Activated CD4-positive, alpha-beta T cell treated with anti-CD3 and anti-CD28 coated beads, Interleukin-2, Interleukin-6, amounts not matched to agents 100 ng/mL and 50 ng/mL, durations not matched to agents 16 hours and 8 hours (primary cell): ENCODE data around the gene CIP2A.

ENCODE experiments used
- DNase-seq: peaks from one replicate; pipeline ENCODE4 v3.0.0-alpha.2; 2020

Gene CIP2A

DNA sequence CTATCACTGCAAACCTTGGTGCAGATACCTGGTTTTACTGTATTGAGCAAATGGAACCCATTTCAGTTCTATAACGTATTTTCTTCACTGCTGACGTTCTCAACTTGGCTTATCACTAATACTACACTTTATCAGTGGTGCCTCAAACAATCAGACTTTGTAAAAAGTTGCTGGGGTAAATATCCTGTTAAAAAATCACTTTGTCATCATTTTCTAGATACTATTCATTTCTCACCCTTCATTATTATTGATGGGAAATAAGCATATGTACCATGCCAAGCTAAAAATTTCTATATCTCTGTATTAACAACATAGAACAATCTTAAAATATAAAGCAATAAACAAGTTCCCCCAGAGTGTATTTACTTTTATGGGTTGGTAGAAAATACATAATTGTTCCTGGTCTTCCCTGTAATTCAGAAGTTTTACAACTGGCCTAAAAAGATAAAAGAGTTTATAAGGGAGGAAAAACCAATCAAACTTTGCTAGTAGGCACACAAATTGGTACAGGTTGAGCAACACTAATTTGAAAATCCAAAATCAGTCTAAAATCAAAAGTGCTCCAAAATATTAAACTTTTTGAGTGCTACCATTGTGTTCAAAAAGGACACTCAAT, 33.2 kb downstream of the CIP2A start:
- DNase-seq: no peak

DNA sequence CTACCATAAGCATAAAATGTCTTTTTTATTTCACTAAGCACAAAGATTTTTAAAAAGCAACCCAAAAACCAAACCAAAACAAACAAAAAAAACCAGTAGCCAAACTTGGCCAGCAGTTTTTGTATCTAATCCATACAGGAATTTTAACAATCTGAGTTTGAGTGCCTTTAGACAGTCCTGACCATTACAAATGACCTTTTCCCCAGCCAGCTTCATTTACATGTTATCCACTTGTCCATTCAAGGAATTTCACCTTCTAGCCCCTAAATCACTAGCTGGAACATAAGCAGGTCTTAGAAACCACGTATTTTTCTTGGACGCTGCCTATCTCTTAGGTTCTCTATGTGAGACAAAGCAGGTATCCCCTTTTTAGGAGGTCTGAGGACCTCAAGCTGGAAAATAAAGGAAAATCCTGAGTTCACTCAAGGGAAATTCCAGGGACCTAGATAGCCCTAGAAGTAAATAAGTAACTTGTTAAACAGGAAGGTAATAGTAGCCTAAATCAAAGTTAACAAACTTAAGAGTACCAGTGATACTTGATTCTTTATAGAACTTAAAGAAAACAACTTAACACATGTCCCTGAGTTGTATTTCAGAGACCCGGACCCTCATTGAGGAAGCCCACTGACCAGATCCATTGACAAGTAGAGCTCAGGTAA, 34.2 kb downstream of the CIP2A start:
- no peak for DNase-seq

DNA sequence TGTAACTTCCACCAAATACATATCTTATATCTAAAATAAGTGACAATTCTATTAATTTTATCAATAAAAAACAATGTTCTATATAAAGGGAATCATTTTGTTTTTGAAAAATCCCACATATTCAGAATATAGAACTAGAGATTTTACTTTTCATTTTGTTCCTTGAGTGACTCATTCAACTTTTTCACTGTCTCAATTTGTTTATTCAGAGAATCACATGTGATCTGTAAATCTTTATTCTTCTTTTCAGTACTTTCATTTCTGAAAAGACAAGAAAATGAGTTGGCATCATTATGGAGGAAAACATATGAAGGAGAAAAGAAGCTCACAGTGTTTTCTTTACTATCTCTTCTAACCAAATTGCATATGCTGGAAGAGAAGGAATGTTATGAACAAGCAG, 35.0 kb downstream of the CIP2A start:
- DNase-seq: no peak

DNA sequence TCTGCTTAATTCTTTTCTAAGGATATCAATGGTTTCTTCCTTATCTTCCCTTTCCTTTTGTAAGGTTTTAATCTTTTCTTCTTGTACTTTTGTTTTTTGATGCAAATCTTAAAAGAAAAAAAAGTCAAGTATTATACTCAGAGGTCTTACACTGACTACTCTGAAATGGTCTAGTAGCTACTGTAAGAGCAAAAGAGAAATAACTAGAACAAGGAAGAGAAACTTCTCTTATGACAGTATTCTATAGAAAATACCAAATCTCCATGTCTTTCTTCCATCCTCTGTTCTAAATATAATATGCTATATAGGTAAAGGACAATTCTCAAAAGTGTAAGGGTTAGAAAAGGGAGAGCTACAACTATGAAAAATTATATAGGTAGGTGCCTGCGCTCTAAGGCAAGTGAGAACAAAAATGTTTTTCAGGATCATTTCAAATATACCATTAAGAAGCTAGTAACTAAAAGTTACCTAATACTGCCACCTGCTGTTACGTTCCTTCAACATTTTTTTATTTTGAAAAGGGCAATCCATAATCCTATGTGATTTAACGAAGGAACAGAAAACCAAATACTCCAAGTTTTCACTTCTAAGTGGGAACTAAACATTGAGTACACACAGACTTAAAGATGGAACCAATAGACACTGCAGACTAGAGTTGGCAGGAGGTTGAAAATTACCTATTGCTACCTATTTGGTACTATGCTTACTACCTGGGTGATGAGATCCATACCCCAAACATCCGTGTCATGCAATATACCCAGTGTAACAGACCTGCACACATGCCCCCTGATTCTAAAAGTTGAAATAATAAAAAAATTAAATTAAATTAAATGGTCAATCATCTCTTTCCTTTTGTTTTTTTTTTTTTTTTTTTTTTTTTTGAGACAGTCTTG, 36.7 kb downstream of the CIP2A start:
- DNase-seq: peak; percentile 27

DNA sequence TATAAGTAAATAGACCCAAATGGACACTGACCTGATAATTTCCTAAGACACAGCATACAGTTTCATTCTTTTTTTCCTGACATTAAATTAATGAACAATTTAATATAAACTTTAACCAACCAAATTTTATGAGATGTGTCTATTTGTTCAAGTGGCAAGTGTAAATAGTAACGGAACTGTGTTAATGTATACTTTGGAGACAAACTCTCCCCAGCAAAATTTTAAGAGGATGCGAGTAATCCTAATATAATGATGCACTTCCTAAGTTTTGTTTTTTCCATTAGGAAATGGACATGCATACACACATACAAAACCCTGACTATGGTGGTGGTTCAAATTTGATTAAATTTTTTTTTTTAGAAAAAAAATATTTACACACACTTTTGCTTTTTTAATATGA, 40.4 kb downstream of the CIP2A start:
- no peak for DNase-seq

DNA sequence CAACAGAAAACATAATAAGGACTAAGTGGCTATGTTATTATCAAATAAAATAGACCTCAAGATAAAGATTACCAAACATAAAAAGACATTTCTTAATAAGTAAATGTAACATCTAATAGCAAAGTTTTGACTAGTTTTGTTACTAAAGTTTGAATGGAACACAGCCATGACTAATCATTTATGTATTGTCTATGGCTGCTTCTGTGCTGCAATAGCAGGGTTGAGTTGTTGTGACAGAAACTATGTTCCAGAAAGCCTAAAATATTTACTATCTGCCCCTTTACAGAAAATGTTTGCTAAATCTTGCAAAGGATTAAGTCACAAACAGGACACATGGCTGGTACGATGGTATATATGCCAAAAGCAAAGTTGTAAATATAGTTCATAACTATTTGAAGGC, 40.9 kb downstream of the CIP2A start:
- DNase-seq: no peak

DNA sequence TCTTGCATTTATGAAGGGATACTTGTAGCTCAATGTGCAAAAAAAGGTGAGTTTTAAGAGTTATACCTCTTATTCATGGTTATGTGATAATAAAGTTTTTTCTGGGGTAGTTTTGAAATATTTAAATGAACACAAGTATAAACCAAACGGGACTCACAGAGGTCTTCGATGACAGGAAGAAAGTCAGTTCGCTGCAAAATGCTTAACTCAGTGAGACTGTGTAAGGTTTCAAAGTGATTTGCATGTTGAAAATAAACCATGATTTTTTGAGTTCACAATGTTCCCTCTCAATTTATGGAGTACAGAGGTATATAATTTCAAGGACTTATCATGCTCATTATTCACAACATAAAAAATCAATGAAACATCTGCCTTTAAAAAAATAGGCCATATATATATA, 42.5 kb downstream of the CIP2A start:
- no peak for DNase-seq

DNA sequence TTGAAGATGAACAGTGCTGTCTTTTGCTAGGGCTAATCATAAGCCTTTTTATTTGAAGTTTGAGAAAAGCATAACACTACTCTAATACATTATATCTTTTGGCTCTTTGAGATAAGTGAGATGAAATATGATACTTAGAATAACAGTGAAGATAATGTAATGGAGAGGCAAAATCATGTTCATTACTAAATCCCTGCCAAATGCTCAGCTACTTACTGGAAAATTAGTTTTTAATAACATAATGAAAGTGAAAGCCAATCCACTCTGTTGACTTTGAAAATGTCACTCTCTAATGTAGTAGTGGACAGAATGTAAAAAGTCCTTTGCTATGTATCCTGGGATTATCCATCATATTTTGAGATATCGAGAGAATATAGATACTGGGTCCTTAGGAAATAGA, 43.0 kb downstream of the CIP2A start:
- no peak for DNase-seq

DNA sequence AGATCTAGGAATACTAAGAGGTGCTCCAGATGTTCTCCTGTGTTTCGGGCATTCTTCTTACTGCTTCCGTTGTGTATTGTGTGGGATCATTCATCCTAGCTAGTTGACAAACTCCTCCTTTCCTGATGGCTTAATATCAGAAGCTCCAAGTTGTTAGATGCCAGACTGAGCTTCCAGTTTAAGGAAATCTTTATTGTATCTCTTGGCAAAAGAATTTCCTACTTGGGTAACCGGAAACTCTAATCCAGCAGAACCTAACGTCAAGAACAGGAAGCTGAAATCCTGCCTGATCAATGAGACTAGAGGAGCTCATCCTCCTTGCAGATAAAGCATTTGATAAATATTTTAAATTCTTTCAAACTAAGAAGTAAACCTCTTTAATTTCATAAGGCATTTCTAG, 51.2 kb downstream of the CIP2A start:
- no peak for DNase-seq

DNA sequence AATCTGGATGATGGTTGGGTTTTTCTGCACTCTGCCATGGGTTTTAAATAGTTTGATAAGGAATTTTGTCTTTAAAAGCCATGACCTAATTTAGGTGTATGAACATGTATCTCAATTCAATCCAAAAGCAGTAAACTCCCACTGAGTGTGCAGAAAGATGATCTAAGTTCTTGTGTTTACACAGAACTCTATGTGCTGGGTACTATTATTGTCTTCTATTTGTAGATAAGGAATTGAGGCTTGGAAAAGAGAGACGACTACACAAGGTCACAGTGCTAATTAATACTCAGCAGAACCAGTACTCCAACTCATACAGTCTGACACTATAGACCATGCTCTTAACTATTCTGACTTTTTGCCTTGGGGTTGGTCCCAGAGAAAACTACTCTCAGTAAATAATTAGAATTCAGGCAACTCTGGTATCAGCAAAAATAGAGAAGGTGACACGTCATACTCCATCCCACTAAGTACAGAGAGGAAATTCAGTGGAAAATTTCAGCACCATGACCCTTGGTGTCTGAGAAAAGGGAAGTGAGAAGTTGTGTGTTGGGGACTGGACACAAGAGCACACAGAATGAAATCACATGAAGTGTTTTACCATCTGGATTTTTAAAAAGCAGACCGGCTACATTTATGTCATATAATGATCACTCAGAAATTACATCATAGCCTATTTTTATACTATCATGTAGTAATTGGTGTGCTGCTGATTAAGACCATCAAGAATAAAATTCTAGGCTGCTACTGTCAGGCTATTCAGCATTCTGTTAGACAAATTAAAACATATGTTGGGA, 60.6 kb downstream of the CIP2A start:
- DNase-seq: no peak

DNA sequence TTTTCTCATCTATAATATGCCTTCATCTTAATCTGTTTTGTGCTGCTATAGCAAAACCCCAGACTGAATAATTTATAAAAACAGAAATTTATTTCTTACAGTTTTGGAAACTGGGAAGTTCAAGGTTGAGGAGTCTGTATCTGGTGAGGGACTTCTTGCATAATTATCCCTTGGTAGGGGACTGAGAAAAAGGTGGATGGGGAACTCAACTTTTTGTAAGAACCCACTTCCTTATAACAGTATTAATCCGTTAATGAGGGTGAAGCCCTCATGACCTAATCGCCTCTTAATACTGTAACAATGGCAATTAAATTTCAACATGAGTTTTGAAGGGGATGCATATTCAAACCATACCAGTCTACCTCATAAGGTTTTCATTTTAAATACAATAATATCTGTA, 61.4 kb downstream of the CIP2A start:
- DNase-seq: no peak

DNA sequence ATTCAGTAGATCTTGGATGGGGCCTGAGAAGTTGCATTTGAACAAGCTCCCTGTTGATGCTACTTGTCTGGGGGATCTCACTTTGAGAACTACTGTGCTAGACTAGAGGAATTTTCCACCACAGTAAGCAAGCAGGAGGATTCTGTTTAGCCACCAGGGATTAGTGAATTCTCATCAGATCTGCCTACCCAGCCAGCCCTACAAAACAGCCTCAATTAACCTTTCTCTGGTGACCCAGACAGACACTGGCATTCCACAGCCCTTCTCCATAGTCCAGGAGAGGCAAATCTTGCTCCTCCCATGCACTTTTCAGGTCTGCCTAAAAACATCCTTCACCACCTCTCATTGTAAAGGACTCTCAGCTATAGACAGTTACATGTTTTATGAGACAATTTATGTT, 62.1 kb downstream of the CIP2A start:
- DNase-seq: no peak

DNA sequence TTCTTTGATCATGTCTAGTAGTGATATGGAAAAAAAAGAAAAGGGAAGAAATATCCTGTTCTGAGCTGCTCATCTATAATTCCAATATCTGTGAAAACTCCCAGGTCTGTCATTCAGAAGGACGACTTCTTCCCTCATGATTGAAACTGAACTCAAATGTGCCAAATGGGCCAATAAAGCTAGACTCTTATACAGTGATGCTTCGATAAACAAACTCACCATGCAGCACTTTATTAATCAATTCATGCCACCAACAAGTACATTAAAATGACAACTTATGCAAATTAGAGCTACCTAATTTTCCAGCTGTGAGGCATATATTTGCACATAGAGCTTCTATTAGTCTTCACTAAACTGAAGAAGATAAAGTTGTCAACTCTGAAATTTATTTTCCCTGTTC, 63.3 kb downstream of the CIP2A start:
- no peak for DNase-seq

DNA sequence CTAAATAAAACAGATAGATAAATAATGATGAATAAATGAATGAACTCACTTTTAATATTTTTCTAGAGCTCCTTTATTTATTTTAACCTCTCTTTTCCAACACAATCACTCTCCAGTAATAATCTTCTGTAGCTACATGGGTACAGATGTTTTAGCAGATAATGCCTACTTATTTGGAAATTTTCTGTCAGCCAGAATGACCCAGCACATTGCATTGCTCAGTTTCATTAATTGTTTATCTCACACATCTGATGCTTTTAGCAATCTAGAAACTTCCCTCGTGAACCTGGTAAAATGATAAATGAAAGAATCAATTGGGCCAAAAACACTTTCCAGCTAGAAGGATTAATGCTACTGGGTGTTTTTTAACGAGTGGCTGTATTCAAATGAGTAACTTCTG, 64.0 kb downstream of the CIP2A start:
- DNase-seq: no peak

DNA sequence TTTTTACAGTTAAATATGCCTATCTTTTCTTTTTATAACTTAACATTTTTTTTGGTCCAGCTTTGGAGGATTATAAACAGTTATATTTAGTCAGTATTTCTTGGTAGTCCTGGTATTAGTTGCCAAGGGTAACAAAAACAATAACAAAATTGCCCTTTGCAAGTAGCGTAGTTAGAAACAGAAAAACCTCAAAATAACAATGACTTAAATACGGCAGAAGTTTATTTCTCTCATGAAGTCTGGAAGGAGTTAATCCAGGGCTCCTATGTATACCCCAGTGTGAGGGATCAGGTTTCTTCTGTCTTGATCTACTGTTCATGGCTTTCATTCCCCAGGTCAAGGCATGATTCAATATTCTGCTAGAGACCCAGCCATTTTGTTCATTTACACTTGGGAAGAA, 64.7 kb downstream of the CIP2A start:
- no peak for DNase-seq

DNA sequence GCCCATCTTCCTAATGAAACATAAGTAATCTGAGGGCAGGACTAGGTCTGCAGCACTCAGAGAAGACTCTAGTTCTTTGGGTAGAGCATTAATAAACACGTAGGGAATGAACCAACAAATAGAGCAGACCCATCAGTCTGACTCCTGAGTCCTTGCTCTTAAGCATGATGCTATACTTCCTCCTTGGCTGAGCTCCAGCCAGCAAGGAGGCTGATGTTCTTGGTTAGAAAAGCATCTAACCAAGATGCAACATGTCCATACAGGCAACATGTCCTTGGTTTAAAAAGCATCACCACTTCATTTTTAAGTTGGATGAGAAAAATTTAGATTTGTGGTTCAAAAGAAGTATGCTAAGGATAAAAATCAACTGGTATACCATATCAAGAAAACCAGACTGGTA, 70.3 kb downstream of the CIP2A start:
- DNase-seq: no peak

DNA sequence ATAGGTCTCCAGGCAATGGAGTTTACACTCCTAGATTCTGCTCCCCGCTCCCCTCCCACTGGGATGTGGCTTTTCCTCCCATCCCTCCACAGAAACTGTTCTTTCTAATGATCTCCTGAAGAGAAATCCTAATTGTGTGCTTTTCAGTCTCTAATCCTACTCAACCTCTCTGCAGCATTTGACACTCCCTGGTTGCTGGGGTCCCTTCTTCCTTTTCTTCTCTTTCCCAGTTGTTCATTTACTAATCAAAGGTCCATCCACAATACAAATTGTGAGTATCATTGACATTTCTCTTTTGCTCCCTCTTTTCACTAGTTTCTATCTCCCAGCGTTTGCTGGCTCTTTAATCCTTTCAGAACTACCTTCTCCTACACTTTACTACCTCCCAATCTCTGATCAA, 72.4 kb downstream of the CIP2A start:
- no peak for DNase-seq

DNA sequence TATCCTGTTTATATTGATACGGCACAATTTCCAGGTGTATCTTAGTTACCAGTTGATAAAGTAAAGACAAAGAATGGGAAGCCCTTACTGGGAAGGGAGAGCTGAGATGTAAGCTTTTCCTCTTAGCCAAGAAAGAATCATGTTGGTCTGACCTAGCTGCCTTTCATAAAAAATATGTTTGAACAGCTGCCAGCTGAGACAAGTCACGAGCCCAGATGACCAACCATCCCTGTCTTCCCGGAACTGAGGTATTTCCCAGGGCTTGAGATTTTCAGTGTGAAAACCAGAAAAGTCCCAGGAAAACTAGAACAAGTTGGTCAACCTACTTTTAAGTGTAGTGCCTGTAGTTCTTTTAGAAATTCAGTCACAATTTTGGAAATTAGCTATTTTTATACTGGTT, 75.3 kb downstream of the CIP2A start:
- DNase-seq: no peak

DNA sequence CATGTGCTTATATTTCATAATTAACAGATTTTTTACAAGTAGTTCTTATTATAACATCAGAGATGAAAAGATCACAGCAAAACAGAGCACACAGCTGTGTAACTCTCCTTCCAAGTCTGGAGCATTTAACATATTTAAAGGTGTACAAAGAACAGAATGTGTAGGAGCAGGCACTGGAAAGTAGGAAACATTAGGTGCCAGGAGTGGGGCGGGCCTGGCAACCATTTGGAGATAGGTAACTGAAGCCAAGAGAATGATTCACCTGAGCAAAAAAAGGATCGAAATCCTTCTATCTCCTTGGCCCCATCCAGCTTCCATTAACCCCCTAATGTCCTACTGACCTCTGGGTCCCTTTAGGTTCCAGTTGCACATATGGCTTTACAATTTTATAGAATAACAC, 76.6 kb downstream of the CIP2A start:
- no peak for DNase-seq

DNA sequence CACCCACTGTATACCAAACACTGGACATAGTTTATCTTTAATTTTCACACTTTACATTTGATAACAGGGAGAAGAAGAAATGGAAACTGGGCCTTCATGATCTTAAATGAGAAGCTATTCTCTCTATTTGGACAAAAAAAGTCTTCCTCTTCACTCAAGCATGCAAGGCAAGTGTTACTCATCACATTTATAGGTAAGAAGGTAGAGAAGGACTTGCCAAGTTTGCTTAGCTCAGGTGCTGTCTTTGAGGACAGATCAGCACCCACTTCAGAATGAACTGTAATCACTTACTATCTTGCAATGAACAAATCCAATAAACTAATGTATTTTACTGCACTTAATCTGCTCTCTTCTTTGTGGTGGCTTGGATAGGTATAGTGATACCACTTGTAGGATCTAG, 77.7 kb downstream of the CIP2A start:
- no peak for DNase-seq

DNA sequence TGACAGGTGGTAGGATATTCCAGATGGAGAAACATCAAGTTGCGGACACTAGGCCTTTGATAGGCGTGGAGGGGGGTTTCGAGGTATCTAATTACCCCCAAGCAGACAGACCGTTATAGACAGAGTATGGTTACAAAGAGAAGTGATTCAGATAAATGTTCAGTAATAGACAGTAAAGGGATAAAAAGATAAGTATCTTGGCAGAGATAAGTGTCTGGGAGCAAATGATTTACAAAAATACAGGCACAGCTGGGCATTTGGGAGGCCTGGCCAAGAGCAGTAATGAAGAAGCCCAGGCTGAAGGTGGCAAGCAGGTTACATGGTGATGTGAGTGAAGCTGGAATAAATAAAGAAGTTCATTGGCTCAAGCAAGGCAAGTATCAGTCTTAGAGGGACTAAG, 78.2 kb downstream of the CIP2A start:
- no peak for DNase-seq

DNA sequence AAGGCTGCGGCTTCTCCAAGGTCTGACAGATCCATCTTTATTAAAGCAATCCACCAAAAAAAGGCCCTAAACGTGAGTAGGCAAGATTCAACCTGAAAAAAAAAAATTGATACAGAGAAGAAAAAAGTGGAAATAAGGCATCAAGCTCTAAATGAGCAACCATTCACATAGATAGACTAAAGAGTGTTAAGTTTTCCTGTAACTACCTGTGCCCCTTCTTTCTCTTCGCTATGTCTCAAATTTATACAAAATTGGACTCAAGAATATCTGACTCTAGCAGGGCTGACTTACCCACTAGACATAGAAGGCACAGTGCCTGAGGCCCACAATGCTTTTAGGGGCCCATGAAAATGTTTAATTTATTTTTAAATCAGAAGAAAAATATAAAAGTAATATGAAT, 78.7 kb downstream of the CIP2A start, which contains the start of gene MYH15:
Gene MYH15 (minus strand): TSS at position 101 of the 400 bp plus-strand sequence. CDS start 66 bp downstream, at position 35.
- DNase-seq: no peak

DNA sequence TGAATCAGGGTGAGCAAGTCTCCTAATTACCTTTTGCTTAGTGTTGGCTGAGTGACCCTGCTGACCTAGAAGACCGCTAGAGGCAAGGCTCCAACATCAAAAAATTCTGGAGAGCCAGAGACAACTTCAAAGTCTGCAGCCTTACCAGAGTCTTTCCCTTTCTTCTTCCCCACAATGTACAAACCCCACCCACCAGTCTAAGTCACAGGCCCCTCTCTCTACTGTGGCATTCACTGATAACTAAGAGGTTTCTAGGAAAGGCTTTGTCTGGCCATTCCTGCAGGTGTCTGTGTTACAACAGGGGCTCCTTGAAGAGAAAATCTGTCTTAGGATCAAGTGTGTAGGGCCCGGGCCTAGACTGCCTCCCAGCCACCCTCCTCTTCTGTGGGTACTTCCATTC, 79.4 kb downstream of the CIP2A start:
- DNase-seq: no peak
